Measurements from ENCODE around the gene HTT.
A peak's percentile ranks its signal among the peaks of the same experiment; 100 is the strongest.

The HTT gene

DNA sequence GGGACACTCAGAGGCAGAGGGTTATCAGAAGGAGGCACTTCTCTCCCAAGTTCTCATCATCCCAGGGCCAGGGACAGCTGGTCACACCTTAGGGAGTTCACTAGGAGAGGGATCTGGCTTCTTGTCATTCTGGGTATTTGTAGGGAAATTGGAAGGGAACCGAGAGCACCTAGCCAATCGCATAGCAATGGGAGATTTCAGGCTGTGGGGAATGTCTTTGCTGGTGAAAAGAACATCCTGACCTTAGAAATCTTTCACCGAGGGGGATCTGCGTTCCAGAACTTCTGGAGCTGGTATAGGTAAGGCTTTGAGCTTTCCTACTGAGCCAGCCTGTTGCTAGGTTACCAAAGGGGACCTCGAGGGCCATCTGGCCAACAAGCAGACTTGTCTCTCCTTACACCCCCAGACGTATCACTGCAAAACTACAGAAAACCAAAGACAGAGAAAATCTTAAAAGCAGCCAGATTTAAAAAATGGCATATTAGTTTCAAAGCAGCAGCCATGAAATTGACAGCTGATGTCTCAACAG lies 6.9 kb upstream of the HTT start:
- no CpG with 5 or more reads among the region's 6 CpGs for WGBS, 2 donors (ENCODE audit: extremely low coverage in 2 of 2, insufficient read length in 2 of 2, insufficient replicate concordance in 1 of 2)
- H3K14ac ChIP-seq (ENCODE audit: low read length) = no peak overlapping the region
- H2AFZ ChIP-seq (ENCODE audit: low read length) = no peak overlapping the region
- no peak overlapping the region for H2BK12ac ChIP-seq (ENCODE audit: low read length)
- no peak overlapping the region for H3K4ac ChIP-seq (ENCODE audit: low read length)
- H4K8ac ChIP-seq (ENCODE audit: low read depth, low read length) = no peak overlapping the region
- H2BK5ac ChIP-seq (ENCODE audit: low read length) = no peak overlapping the region
- no peak overlapping the region for H2BK15ac ChIP-seq (ENCODE audit: low read length)
- H3K4me2 ChIP-seq (ENCODE audit: insufficient read depth, low read length, poor library complexity, severe bottlenecking) = no peak overlapping the region
- no peak overlapping the region for H4K91ac ChIP-seq (ENCODE audit: low read depth, low read length, poor library complexity)
- no peak overlapping the region for H3K9ac ChIP-seq (ENCODE audit: low read depth, low read length, poor library complexity)
- no peak overlapping the region for H2BK120ac ChIP-seq (ENCODE audit: low read depth, low read length)
- no peaks in the 10 kb centered on the region for H3K36me3 ChIP-seq (replicated peaks in 1 of 2; ENCODE audit: control insufficient read depth in 2 of 2, insufficient read depth in 2 of 2, low read length in 2 of 2)
- DNase-seq (ENCODE audit: low spot score) = no peak
- peaks cover 0 to 3% of the 10 kb centered on the region in 2 donors for H3K4me1 ChIP-seq (ENCODE audit: control insufficient read depth in 2 of 2, insufficient read depth in 1 of 2, low read depth in 1 of 2, low read length in 2 of 2)
- H3K27ac ChIP-seq (replicated peaks; ENCODE audit: low read length) = no peak overlapping the region
- no peak overlapping the region for H3K23ac ChIP-seq (ENCODE audit: low read depth, low read length, poor library complexity)
- H3K18ac ChIP-seq (ENCODE audit: low read length) = no peak overlapping the region
- H3K9me3 ChIP-seq (replicated peaks in 1 of 2; ENCODE audit: control insufficient read depth in 2 of 2, insufficient read depth in 1 of 2, low read depth in 1 of 2, low read length in 2 of 2) = peaks cover 3 to 6% of the 10 kb centered on the region in 2 donors
- H3K27me3 ChIP-seq (ENCODE audit: control insufficient read depth in 3 of 3, insufficient read depth in 3 of 3, low read depth in 1 of 3, low read length in 3 of 3) = peaks cover 0 to 4% (median 0%) of the 10 kb centered on the region in 3 experiments
- no peaks in the 10 kb centered on the region for H3K79me1 ChIP-seq (ENCODE audit: low read depth, low read length)
- no peak overlapping the region for H2AK5ac ChIP-seq (ENCODE audit: low read depth, low read length)
- no peak overlapping the region for H3K4me3 ChIP-seq (ENCODE audit: low read length in 2 of 2)

DNA sequence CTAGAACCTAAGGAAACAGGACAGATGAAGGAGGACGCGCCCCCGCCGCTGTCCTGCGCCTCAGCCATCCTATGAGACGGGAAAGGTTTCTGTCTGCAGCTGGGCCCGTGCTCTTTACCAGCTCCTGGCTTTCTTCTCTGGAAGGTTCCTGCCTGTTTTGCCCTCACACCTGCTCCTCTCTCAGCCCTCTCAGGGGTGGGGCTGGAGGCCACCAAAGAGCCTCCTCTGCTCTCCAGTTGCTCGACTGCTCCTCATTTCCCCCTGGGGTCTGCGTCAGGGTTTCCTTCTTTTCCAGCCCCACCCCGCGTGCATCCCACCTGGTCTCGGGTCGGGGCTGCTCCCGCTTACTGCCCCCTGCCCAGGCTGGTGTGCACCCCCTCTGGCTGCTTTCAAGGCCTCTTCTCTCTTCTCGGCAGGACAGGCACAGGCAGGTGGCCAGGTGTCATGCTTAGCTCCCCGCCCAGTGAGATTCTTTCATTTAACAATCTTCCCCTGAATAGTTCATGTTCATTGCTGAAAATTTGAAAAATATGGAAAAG lies 4.8 kb upstream of the HTT start:
- Histone ChIP-seq H2BK12ac (ENCODE audit: low read length) (no peak overlapping the region), H3K4me3 (ENCODE audit: low read length in 2 of 2) (no peak overlapping the region), H3K79me1 (ENCODE audit: low read depth, low read length) (peaks cover 1% of the 10 kb centered on the region), H4K91ac (ENCODE audit: low read depth, low read length, poor library complexity) (no peak overlapping the region), H3K9me3 (replicated peaks in 1 of 2; ENCODE audit: control insufficient read depth in 2 of 2, insufficient read depth in 1 of 2, low read depth in 1 of 2, low read length in 2 of 2) (peaks cover 2 to 6% of the 10 kb centered on the region in 2 donors), H3K36me3 (replicated peaks in 1 of 2; ENCODE audit: control insufficient read depth in 2 of 2, insufficient read depth in 2 of 2, low read length in 2 of 2) (no peaks in the 10 kb centered on the region), H3K27me3 (ENCODE audit: control insufficient read depth in 3 of 3, insufficient read depth in 3 of 3, low read depth in 1 of 3, low read length in 3 of 3) (no peaks in the 10 kb centered on the region), H3K14ac (ENCODE audit: low read length) (no peak overlapping the region), H3K9ac (ENCODE audit: low read depth, low read length, poor library complexity) (no peak overlapping the region), H3K4me2 (ENCODE audit: insufficient read depth, low read length, poor library complexity, severe bottlenecking) (no peak overlapping the region), H3K18ac (ENCODE audit: low read length) (no peak overlapping the region), H3K4me1 (ENCODE audit: control insufficient read depth in 2 of 2, insufficient read depth in 1 of 2, low read depth in 1 of 2, low read length in 2 of 2) (peaks cover 5 to 8% of the 10 kb centered on the region in 2 donors), H2BK120ac (ENCODE audit: low read depth, low read length) (no peak overlapping the region), H2AK5ac (ENCODE audit: low read depth, low read length) (peak overlapping the region; percentile 31), H3K4ac (ENCODE audit: low read length) (no peak overlapping the region), H3K27ac (replicated peaks; ENCODE audit: low read length) (no peak overlapping the region), H3K23ac (ENCODE audit: low read depth, low read length, poor library complexity) (no peak overlapping the region), H2BK5ac (ENCODE audit: low read length) (no peak overlapping the region), H4K8ac (ENCODE audit: low read depth, low read length) (no peak overlapping the region), H2AFZ (ENCODE audit: low read length) (peak overlapping the region; percentile 18), H2BK15ac (ENCODE audit: low read length) (peak overlapping the region; percentile 45)
- WGBS, 2 donors (ENCODE audit: extremely low coverage in 2 of 2, insufficient read length in 2 of 2, insufficient replicate concordance in 1 of 2) = no CpG with 5 or more reads among the region's 16 CpGs
- DNase-seq (ENCODE audit: low spot score) = no peak

DNA sequence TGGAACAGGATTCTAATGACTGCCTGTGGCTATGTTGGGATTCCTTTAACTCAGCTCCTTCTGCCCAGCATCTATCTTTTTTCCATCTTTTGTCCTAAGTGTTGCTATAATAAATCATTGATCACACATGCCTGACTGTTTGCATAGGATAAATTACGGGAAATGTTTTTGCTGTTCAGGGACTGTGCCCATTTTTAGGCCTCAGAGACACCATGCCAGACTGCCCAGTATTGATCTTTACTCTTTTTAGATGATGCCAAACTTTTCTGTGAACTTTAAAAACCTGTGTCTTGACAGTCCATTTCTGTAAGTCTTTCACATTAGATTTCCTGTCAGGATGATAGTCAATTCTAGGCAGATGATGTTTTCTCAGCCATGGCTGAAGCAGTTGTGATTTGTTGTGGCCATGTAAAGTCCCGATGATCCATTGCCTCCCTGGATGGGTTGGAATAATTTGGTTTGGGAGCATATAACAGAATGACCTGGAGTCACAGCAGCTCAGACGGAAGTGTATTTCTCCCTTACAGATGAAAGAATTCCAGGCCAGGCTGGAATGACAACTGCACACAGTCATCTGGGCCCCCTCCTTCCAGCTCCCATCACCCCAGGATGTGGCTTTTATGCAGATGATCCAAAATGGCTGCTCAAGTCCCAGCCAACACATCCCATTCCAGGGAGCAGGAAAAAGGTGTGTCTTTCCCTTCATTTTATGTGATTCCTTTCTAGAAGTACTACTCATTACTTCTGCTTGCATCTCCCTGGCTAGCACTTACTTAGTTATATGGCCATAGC lies 3.6 kb upstream of the HTT start:
- Histone ChIP-seq H2BK120ac (ENCODE audit: low read depth, low read length) (no peak overlapping the region), H3K4me2 (ENCODE audit: insufficient read depth, low read length, poor library complexity, severe bottlenecking) (no peak overlapping the region), H2BK12ac (ENCODE audit: low read length) (no peak overlapping the region), H3K27ac (replicated peaks; ENCODE audit: low read length) (no peak overlapping the region), H3K9me3 (replicated peaks in 1 of 2; ENCODE audit: control insufficient read depth in 2 of 2, insufficient read depth in 1 of 2, low read depth in 1 of 2, low read length in 2 of 2) (peaks cover 0 to 3% of the 10 kb centered on the region in 2 donors), H3K4me1 (ENCODE audit: control insufficient read depth in 2 of 2, insufficient read depth in 1 of 2, low read depth in 1 of 2, low read length in 2 of 2) (peaks cover 5 to 12% of the 10 kb centered on the region in 2 donors), H2BK5ac (ENCODE audit: low read length) (no peak overlapping the region), H3K4me3 (ENCODE audit: low read length in 2 of 2) (no peak overlapping the region), H2BK15ac (ENCODE audit: low read length) (no peak overlapping the region), H2AFZ (ENCODE audit: low read length) (peak overlapping the region; percentile 76), H3K4ac (ENCODE audit: low read length) (no peak overlapping the region), H4K91ac (ENCODE audit: low read depth, low read length, poor library complexity) (no peak overlapping the region), H2AK5ac (ENCODE audit: low read depth, low read length) (no peak overlapping the region), H3K79me1 (ENCODE audit: low read depth, low read length) (peaks cover 4% of the 10 kb centered on the region), H3K36me3 (replicated peaks in 1 of 2; ENCODE audit: control insufficient read depth in 2 of 2, insufficient read depth in 2 of 2, low read length in 2 of 2) (no peaks in the 10 kb centered on the region), H3K14ac (ENCODE audit: low read length) (no peak overlapping the region), H4K8ac (ENCODE audit: low read depth, low read length) (no peak overlapping the region), H3K23ac (ENCODE audit: low read depth, low read length, poor library complexity) (no peak overlapping the region), H3K9ac (ENCODE audit: low read depth, low read length, poor library complexity) (no peak overlapping the region), H3K27me3 (ENCODE audit: control insufficient read depth in 3 of 3, insufficient read depth in 3 of 3, low read depth in 1 of 3, low read length in 3 of 3) (no peaks in the 10 kb centered on the region), H3K18ac (ENCODE audit: low read length) (no peak overlapping the region)
- no peak for DNase-seq (ENCODE audit: low spot score)
- WGBS, 2 donors (ENCODE audit: extremely low coverage in 2 of 2, insufficient read length in 2 of 2, insufficient replicate concordance in 1 of 2) = no CpG with 5 or more reads among the region's 3 CpGs

DNA sequence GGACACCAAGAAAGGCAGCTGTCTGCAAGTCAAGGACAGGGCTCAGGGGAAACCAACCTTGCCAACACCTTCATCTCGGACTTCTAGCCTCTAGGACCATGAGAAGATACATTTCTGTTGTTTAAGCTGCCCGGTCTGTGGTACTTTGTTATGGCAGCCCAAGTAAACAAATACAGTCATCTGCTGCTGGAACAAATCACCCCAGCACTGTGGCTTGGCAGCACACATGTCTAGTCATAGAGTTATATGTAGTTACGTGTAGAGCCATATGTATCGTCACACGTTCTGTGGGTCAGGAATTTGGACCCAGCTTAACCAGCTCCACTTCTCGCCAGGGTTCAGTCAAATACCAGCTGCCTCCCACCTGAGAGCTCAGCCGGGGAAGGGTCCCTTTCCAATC lies 2.7 kb upstream of the HTT start:
- Histone ChIP-seq H3K27me3 (ENCODE audit: control insufficient read depth in 3 of 3, insufficient read depth in 3 of 3, low read depth in 1 of 3, low read length in 3 of 3) (no peaks in the 10 kb centered on the region), H3K79me1 (ENCODE audit: low read depth, low read length) (peaks cover 4% of the 10 kb centered on the region), H3K27ac (replicated peaks; ENCODE audit: low read length) (no peak overlapping the region), H4K8ac (ENCODE audit: low read depth, low read length) (no peak overlapping the region), H2BK5ac (ENCODE audit: low read length) (no peak overlapping the region), H2BK12ac (ENCODE audit: low read length) (no peak overlapping the region), H2BK120ac (ENCODE audit: low read depth, low read length) (no peak overlapping the region), H3K4me3 (ENCODE audit: low read length in 2 of 2) (no peak overlapping the region), H3K4me2 (ENCODE audit: insufficient read depth, low read length, poor library complexity, severe bottlenecking) (no peak overlapping the region), H2BK15ac (ENCODE audit: low read length) (no peak overlapping the region), H4K91ac (ENCODE audit: low read depth, low read length, poor library complexity) (no peak overlapping the region), H3K18ac (ENCODE audit: low read length) (no peak overlapping the region), H3K9me3 (replicated peaks in 1 of 2; ENCODE audit: control insufficient read depth in 2 of 2, insufficient read depth in 1 of 2, low read depth in 1 of 2, low read length in 2 of 2) (no peaks in the 10 kb centered on the region), H3K9ac (ENCODE audit: low read depth, low read length, poor library complexity) (no peak overlapping the region), H3K14ac (ENCODE audit: low read length) (no peak overlapping the region), H2AK5ac (ENCODE audit: low read depth, low read length) (no peak overlapping the region), H3K4me1 (ENCODE audit: control insufficient read depth in 2 of 2, insufficient read depth in 1 of 2, low read depth in 1 of 2, low read length in 2 of 2) (peaks cover 6 to 19% of the 10 kb centered on the region in 2 donors), H3K4ac (ENCODE audit: low read length) (no peak overlapping the region), H3K36me3 (replicated peaks in 1 of 2; ENCODE audit: control insufficient read depth in 2 of 2, insufficient read depth in 2 of 2, low read length in 2 of 2) (no peaks in the 10 kb centered on the region), H2AFZ (ENCODE audit: low read length) (no peak overlapping the region), H3K23ac (ENCODE audit: low read depth, low read length, poor library complexity) (no peak overlapping the region)
- DNase-seq (ENCODE audit: low spot score) = no peak
- no CpG with 5 or more reads among the region's 7 CpGs for WGBS, 2 donors (ENCODE audit: extremely low coverage in 2 of 2, insufficient read length in 2 of 2, insufficient replicate concordance in 1 of 2)
